Measurements from ENCODE around the gene TES.

Gene TES

GRCh38 chr7:116306409-116307048 is 96.2 kb downstream of the TES start:
- H3K9me3 ChIP-seq (ENCODE audit: control insufficient read depth, insufficient read depth, low read depth, low read length), result no peaks in the 10 kb centered on the region
- no peaks in the 10 kb centered on the region for H3K36me3 ChIP-seq (ENCODE audit: control insufficient read depth, insufficient read depth, low read length)
- H3K27ac ChIP-seq (ENCODE audit: low read depth, low read length), result no peak overlapping the region
- H3K27me3 ChIP-seq (ENCODE audit: control insufficient read depth, insufficient read depth, low read length), result no peaks in the 10 kb centered on the region
- no peak overlapping the region for H3K4me3 ChIP-seq (ENCODE audit: low read depth, low read length)
- no peak overlapping the region for H3K9ac ChIP-seq (ENCODE audit: low read length)
- no peaks in the 10 kb centered on the region for H3K4me1 ChIP-seq (ENCODE audit: control insufficient read depth, insufficient read depth, low read length)

- Histone ChIP-seq H3K36me3 (ENCODE audit: control insufficient read depth, insufficient read depth, low read length) (no peaks in the 10 kb centered on the region), H3K4me3 (ENCODE audit: low read depth, low read length) (no peak overlapping the region), H3K27ac (ENCODE audit: low read depth, low read length) (no peak overlapping the region), H3K9me3 (ENCODE audit: control insufficient read depth, insufficient read depth, low read depth, low read length) (no peaks in the 10 kb centered on the region), H3K9ac (ENCODE audit: low read length) (no peak overlapping the region), H3K4me1 (ENCODE audit: control insufficient read depth, insufficient read depth, low read length) (no peaks in the 10 kb centered on the region), H3K27me3 (ENCODE audit: control insufficient read depth, insufficient read depth, low read length) (no peaks in the 10 kb centered on the region)
These were observed 96.9 kb downstream of the TES start for GRCh38 chr7:116307253-116307652.
